Heart left ventricle (tissue), 16 donors: Measurements from ENCODE around the gene PCDHAC1. TPM values are rescaled to one million over a fixed set of nuclear protein-coding genes. Genes with fewer than 3 reads are reported as not detected.

Source experiments
- ATAC-seq, 4 donors: fragments of 200-7000 bp; cut with Tn5 transposase; one replicate each; pipeline ENCODE4 v1.9.1; 2020 to 2022; ENCODE audit warnings: moderate library complexity in 4 of 4, mild to moderate bottlenecking in 3 of 4, moderate number of reproducible peaks in 1 of 4
- DNase-seq, 5 donors: peaks; one replicate each; pipeline ENCODE4 v3.0.0-alpha.2; 2020
- H3K27ac ChIP-seq, 12 donors: fragments of 200-600 bp; sonication (generic) in 4 of 12; one replicate each; pipeline versions ENCODE4 v1.5.0 to v1.8.0; 2016 to 2022; ENCODE audit warnings: mild to moderate bottlenecking in 2 of 12
- H3K27me3 ChIP-seq, 9 donors: fragments of 200-600 bp; sonication (generic) in 2 of 9; one replicate each; pipeline versions ENCODE4 v1.5.1 to v1.8.0; 2016 to 2022; ENCODE audit warnings: mild to moderate bottlenecking in 3 of 9
- H3K36me3 ChIP-seq, 9 donors: fragments of 200-600 bp; sonication (generic) in 2 of 9; one replicate each; pipeline versions ENCODE4 v1.5.0 to v1.8.0; 2018 to 2022; ENCODE audit warnings: mild to moderate bottlenecking in 2 of 9
- H3K4me1 ChIP-seq, 12 donors: fragments of 200-600 bp; sonication (generic) in 4 of 12; one replicate each; pipeline versions ENCODE4 v1.5.0 to v1.8.0; 2016 to 2022; ENCODE audit warnings: mild to moderate bottlenecking in 3 of 12
- H3K4me3 ChIP-seq, 12 donors: fragments of 200-600 bp; sonication (generic) in 4 of 12; one replicate each; pipeline versions ENCODE4 v1.5.0 to v1.8.0; 2017 to 2022; ENCODE audit warnings: mild to moderate bottlenecking in 9 of 12, moderate library complexity in 4 of 12
- H3K9me3 ChIP-seq, 12 donors: fragments of 200-600 bp; sonication (generic) in 4 of 12; one replicate each; pipeline versions ENCODE4 v1.5.0 to v1.8.0; 2016 to 2022; ENCODE audit warnings: mild to moderate bottlenecking in 1 of 12
- CTCF ChIP-seq, 12 donors: fragments of 200-600 bp; sonication (generic) in 4 of 12; IDR thresholded peaks; one replicate each; pipeline versions ENCODE4 v1.5.0 to v1.8.0; 2018 to 2022; ENCODE audit warnings: antibody characterized with exemption in 12 of 12, mild to moderate bottlenecking in 5 of 12
- POLR2A ChIP-seq, 2 donors: fragments of 450-650 bp; IDR thresholded peaks; one replicate each; pipeline ENCODE4 v1.6.1; 2017; ENCODE audit warnings: antibody characterized with exemption in 2 of 2, mild to moderate bottlenecking in 2 of 2, moderate library complexity in 2 of 2
- WGBS, 4 donors: extraction: QIAGEN DNeasy Blood & Tissue Kit in 2 of 4; methylation state at CpG; one replicate each; pipeline versions ENCODE4 v1.1.5 to v1.1.7; 2013 to 2018; 5-methylcytosine and 5-hydroxymethylcytosine counted together
- intact Hi-C, 10 donors: fragments of 100-400 bp; cut with DNase I; formaldehyde crosslinking; loops; one replicate each; pipeline versions ENCODE4 v1.11.1 to v1.14.2; 2022
- polyA plus RNA-seq, 2 donors: library from polyadenylated mRNA; stranded (reverse); fragments of 200-250 nt; gene quantifications; one replicate each; pipeline ENCODE4 v1.2.3, GENCODE V29; 2013
- total RNA-seq, 9 donors: library from RNA; depleted of rRNA in 2 of 9; stranded (reverse); fragments of >200 nt in 2 of 9; fragmentation: NEBNext Ultra II Directional in 3 of 9; extraction: Animal tissue kit (Norgen Biotek cat#: 25700) in 3 of 9; gene quantifications; one replicate each; pipeline versions ENCODE4 v1.1.0 to v1.2.4, GENCODE V29; 2016 to 2023
- donor health status: ischemic (EF 13 %, LVEDD 7.1; RV severe dilation, severe dysfunction).
- donor health status: healthy with polysubstance abuse.
- donor health status: DM: no; HTN: yes; CAD: no.
- donor health status: DM: no; HTN: no; CAD: no.
- donor health status: ischemic (EF 25% LVEDD 6.9; RV normal size, moderate dysfunction).
- donor health status: ischemic (EF 25% LVEDD 5.7; RV mildly dilated, moderate dysfunction).
- donor health status: healthy.
- donor health status: DM: yes; HTN: yes; CAD: no.
- donor health status: ischemic (EF 35%, LVEDD 5.7; RV mildly dilated, moderate dysfunction).
- donor health status: nonischemic (EF 11% LVEDD 7.7; RV severe dilation, severe dysfunction).
- donor health status: DM: yes; HTN: yes; CAD: no.
- donor health status: PGD.
- donor health status: ischemic (EF 29% LVEDD 5.4; RV normal size, mild dysfunction).
- donor health status: nonischemic (EF 23%, LVEDD 6.1; RV moderate dilation, normal function).

PCDHAC1 gene
- total and polyA plus RNA-seq, 11 donors, result 0.08 to 0.88 (median 0.14) TPM; not detected in 5

GRCh38 chr5:140881889-140882590 is 44.1 kb upstream of the PCDHAC1 start, which contains the start of gene PCDHA13:
TSS of gene PCDHA13 (plus strand) at chr5:140882124. CDS start at chr5:140882269, 145 bp downstream.
- Histone ChIP-seq H3K9me3 (peaks cover 0 to 41% (median 15%) of the 10 kb centered on the region in 12 donors), H3K27ac (no peak within 1 kb of the TSS), H3K36me3 (no peaks in the 10 kb centered on the region), H3K4me3 (peak within 1 kb of the TSS in 4 of 12 donors; percentile 12 to 31 (median 18)), H3K27me3 (peaks cover 0 to 70% (median 20%) of the 10 kb centered on the region in 9 donors), H3K4me1 (no peaks in the 10 kb centered on the region)
- intact Hi-C loops, result loop anchor here in 1 of 10 donors (10.0 kb wide), 1 partner anchor 163 kb away; no protein-coding TSS in a partner anchor
- no peak for ATAC-seq
- DNase-seq, result no peak
- WGBS, 4 donors, result 8 to 10% (median 9%) methylated on average over 31 to 35 of the region's 35 CpGs
- no peak for TF ChIP-seq POLR2A (IDR thresholded peaks at IDR 0.05)
- peak in 4 of 12 donors; percentile 15 to 41 (median 34) for TF ChIP-seq CTCF (IDR thresholded peaks at IDR 0.05)

- Histone ChIP-seq H3K4me1 (no peaks in the 10 kb centered on the region), H3K9me3 (peaks cover 0 to 39% (median 12%) of the 10 kb centered on the region in 12 donors), H3K4me3 (peak overlapping the region in 3 of 12 donors; percentile 16 to 31 (median 19)), H3K27me3 (peaks cover 0 to 65% (median 15%) of the 10 kb centered on the region in 9 donors), H3K36me3 (no peaks in the 10 kb centered on the region), H3K27ac (no peak overlapping the region)
- WGBS, 4 donors, result 16 to 24% (median 18%) methylated on average over 12 of the region's 12 CpGs
- TF ChIP-seq CTCF (IDR thresholded peaks at IDR 0.05) (no peak), POLR2A (IDR thresholded peaks at IDR 0.05) (no peak)
- intact Hi-C loops, result loop anchor here in 1 of 10 donors (10.0 kb wide), 1 partner anchor 162 kb away; no protein-coding TSS in a partner anchor
- DNase-seq (no peak), ATAC-seq (no peak)
Measured at GRCh38 chr5:140882591-140882899, 43.6 kb upstream of the PCDHAC1 start.

GRCh38 chr5:140883373-140883772 is 42.7 kb upstream of the PCDHAC1 start:
- Histone ChIP-seq H3K27ac (no peak overlapping the region), H3K9me3 (peaks cover 0 to 36% (median 12%) of the 10 kb centered on the region in 12 donors), H3K4me1 (no peaks in the 10 kb centered on the region), H3K36me3 (no peaks in the 10 kb centered on the region), H3K27me3 (peaks cover 0 to 57% (median 13%) of the 10 kb centered on the region in 9 donors), H3K4me3 (no peak overlapping the region)
- DNase-seq, result no peak
- no peak for ATAC-seq
- WGBS, 4 donors, result 33 to 49% (median 45%) methylated on average over 20 to 41 of the region's 41 CpGs
- TF ChIP-seq POLR2A (IDR thresholded peaks at IDR 0.05) (no peak), CTCF (IDR thresholded peaks at IDR 0.05) (no peak)
- intact Hi-C loops, result loop anchor here in 1 of 10 donors (10.0 kb wide), 1 partner anchor 161 kb away; no protein-coding TSS in a partner anchor

GRCh38 chr5:140883927-140884697 is 42.0 kb upstream of the PCDHAC1 start:
- 31 to 43% (median 38%) methylated on average over 50 to 79 of the region's 79 CpGs for WGBS, 4 donors

More at GRCh38 chr5:140883927-140884697, 42.0 kb upstream of the PCDHAC1 start:
- Histone ChIP-seq H3K9me3 (peaks cover 0 to 36% (median 12%) of the 10 kb centered on the region in 12 donors), H3K36me3 (no peaks in the 10 kb centered on the region), H3K4me1 (no peaks in the 10 kb centered on the region), H3K27me3 (peaks cover 0 to 49% (median 13%) of the 10 kb centered on the region in 9 donors), H3K27ac (no peak overlapping the region), H3K4me3 (no peak overlapping the region)
- TF ChIP-seq POLR2A (IDR thresholded peaks at IDR 0.05), result no peak
- TF ChIP-seq CTCF (IDR thresholded peaks at IDR 0.05), result no peak
- peak in 1 of 5 donors; percentile 51 for DNase-seq
- intact Hi-C loops, result loop anchor here in 1 of 10 donors (10.0 kb wide), 1 partner anchor 161 kb away; no protein-coding TSS in a partner anchor
- ATAC-seq, result no peak
